OCI-LY3 (cell line): Measurements from ENCODE around the gene YWHAE.

Source experiments
- EZH2phosphoT487 ChIP-seq: fragments of 200-600 bp; shearing (Covaris generic); IDR thresholded peaks from 2 replicates; pipeline ENCODE4 v1.6.1; 2018; ENCODE audit warnings: antibody characterized with exemption, mixed run types, low read depth
- TF ChIP-seq, protein P1 (sequence below): fragments of 200-600, 300-600 bp; sonication (generic); IDR thresholded peaks from 2 replicates; pipeline ENCODE4 v1.5.1; 2014; ENCODE audit warnings: antibody characterized with exemption, low read length, low read depth

DNA sequence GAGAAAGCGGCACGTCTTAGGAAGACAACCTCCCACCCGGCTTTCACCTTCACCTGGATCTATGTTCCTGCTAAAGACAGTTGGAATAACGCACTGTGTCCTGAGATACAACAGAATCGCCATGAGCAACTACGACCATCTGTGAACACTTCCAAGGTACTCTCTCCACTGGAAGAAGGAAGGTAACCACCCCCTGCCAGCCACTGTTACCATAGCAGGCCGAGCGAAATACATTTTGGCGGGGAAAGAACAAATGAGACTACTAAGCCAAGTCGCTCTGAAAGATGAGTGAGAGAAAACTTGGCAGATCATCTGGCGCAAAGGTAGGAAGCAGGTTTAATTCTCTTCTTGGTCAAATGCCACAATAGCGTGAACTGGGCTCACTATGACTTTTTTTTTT is 46.2 kb upstream of the YWHAE start:
- TF ChIP-seq, protein P1, sequence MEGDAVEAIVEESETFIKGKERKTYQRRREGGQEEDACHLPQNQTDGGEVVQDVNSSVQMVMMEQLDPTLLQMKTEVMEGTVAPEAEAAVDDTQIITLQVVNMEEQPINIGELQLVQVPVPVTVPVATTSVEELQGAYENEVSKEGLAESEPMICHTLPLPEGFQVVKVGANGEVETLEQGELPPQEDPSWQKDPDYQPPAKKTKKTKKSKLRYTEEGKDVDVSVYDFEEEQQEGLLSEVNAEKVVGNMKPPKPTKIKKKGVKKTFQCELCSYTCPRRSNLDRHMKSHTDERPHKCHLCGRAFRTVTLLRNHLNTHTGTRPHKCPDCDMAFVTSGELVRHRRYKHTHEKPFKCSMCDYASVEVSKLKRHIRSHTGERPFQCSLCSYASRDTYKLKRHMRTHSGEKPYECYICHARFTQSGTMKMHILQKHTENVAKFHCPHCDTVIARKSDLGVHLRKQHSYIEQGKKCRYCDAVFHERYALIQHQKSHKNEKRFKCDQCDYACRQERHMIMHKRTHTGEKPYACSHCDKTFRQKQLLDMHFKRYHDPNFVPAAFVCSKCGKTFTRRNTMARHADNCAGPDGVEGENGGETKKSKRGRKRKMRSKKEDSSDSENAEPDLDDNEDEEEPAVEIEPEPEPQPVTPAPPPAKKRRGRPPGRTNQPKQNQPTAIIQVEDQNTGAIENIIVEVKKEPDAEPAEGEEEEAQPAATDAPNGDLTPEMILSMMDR, result no peak
- TF ChIP-seq EZH2phosphoT487, result no peak
